Activated naive CD8-positive, alpha-beta T cell treated with anti-CD3 and anti-CD28 coated beads, Interleukin-2, amount 50 U/mL, for 24 hours (primary cell): Measurements from ENCODE around the gene KLHL11.
A peak's percentile ranks its signal among the peaks of the same experiment; 100 is the strongest.

Experiments
- ATAC-seq: fragments of 150-1000 bp; cut with Tn5 transposase; one replicate; pipeline ENCODE4 v1.10.0; 2021
- DNase-seq: peaks from one replicate; pipeline ENCODE4 v3.0.0; 2021
- H3K27ac Mint-ChIP-seq: one replicate; pipeline ENCODE4 v1.8.0; 2021; ENCODE audit warnings: mild to moderate bottlenecking, mixed read lengths
- H3K27me3 Mint-ChIP-seq: one replicate; pipeline ENCODE4 v1.8.0; 2021; ENCODE audit warnings: mixed read lengths
- H3K36me3 Mint-ChIP-seq: one replicate; pipeline ENCODE4 v1.8.0; 2021; ENCODE audit warnings: low read depth, mixed read lengths
- H3K4me1 Mint-ChIP-seq: one replicate; pipeline ENCODE4 v1.8.0; 2021; ENCODE audit warnings: mixed read lengths
- H3K4me3 Mint-ChIP-seq: one replicate; pipeline ENCODE4 v1.8.0; 2021; ENCODE audit warnings: mild to moderate bottlenecking, moderate library complexity, mixed read lengths
- H3K9me3 Mint-ChIP-seq: one replicate; pipeline ENCODE4 v1.8.0; 2021; ENCODE audit warnings: mixed read lengths

The KLHL11 gene

GRCh38 chr17:41864836-41865595 lies at the start of gene KLHL11:
KLHL11 (minus strand) TSS chr17:41865423; CDS start chr17:41865370, 53 bp downstream.
- Mint-ChIP-seq H3K27ac (peak within 1 kb of the TSS; percentile 83), H3K4me1 (peaks cover 50% of the 10 kb centered on the region), H3K27me3 (no peaks in the 10 kb centered on the region), H3K36me3 (peaks cover 28% of the 10 kb centered on the region), H3K4me3 (no peak within 1 kb of the TSS), H3K9me3 (no peaks in the 10 kb centered on the region)
- peak; percentile 87 for ATAC-seq
- peak; percentile 89 for DNase-seq

- ATAC-seq (no peak), DNase-seq (no peak)
- no peak overlapping the region for H3K4me3 Mint-ChIP-seq
- peak overlapping the region; percentile 56 for H3K27ac Mint-ChIP-seq
- H3K36me3 Mint-ChIP-seq, result peaks cover 42% of the 10 kb centered on the region
- H3K9me3 Mint-ChIP-seq, result no peaks in the 10 kb centered on the region
- no peaks in the 10 kb centered on the region for H3K27me3 Mint-ChIP-seq
- H3K4me1 Mint-ChIP-seq, result peaks cover 36% of the 10 kb centered on the region
Observed at GRCh38 chr17:41915020-41915419, 49.8 kb upstream of the KLHL11 start.

GRCh38 chr17:41914358-41914766 lies 49.1 kb upstream of the KLHL11 start:
- ATAC-seq, result no peak
- H3K9me3 Mint-ChIP-seq, result no peaks in the 10 kb centered on the region
- H3K36me3 Mint-ChIP-seq, result peaks cover 48% of the 10 kb centered on the region
- peaks cover 30% of the 10 kb centered on the region for H3K4me1 Mint-ChIP-seq
- no peak overlapping the region for H3K27ac Mint-ChIP-seq
- H3K27me3 Mint-ChIP-seq, result no peaks in the 10 kb centered on the region
- H3K4me3 Mint-ChIP-seq, result no peak overlapping the region
- DNase-seq, result no peak

GRCh38 chr17:41913798-41914197 lies 48.6 kb upstream of the KLHL11 start:
- peaks cover 49% of the 10 kb centered on the region for H3K36me3 Mint-ChIP-seq
- no peak overlapping the region for H3K4me3 Mint-ChIP-seq
- H3K27me3 Mint-ChIP-seq, result no peaks in the 10 kb centered on the region
- H3K9me3 Mint-ChIP-seq, result no peaks in the 10 kb centered on the region
- ATAC-seq (no peak), DNase-seq (no peak)
- H3K4me1 Mint-ChIP-seq, result peaks cover 29% of the 10 kb centered on the region
- H3K27ac Mint-ChIP-seq, result no peak overlapping the region

GRCh38 chr17:41912925-41913324 lies 47.7 kb upstream of the KLHL11 start:
- DNase-seq, result no peak
- Mint-ChIP-seq H3K27me3 (no peaks in the 10 kb centered on the region), H3K36me3 (peaks cover 53% of the 10 kb centered on the region), H3K4me3 (no peak overlapping the region), H3K9me3 (no peaks in the 10 kb centered on the region), H3K27ac (no peak overlapping the region), H3K4me1 (peaks cover 29% of the 10 kb centered on the region)
- no peak for ATAC-seq

- peaks cover 54% of the 10 kb centered on the region for H3K36me3 Mint-ChIP-seq
- H3K4me1 Mint-ChIP-seq, result peaks cover 13% of the 10 kb centered on the region
- H3K9me3 Mint-ChIP-seq, result no peaks in the 10 kb centered on the region
- no peak for DNase-seq
- H3K27me3 Mint-ChIP-seq, result no peaks in the 10 kb centered on the region
- H3K27ac Mint-ChIP-seq, result no peak overlapping the region
- ATAC-seq, result no peak
- no peak overlapping the region for H3K4me3 Mint-ChIP-seq
Observed at GRCh38 chr17:41910701-41911391, 45.6 kb upstream of the KLHL11 start.

GRCh38 chr17:41909088-41909487 lies 43.9 kb upstream of the KLHL11 start:
- DNase-seq, result no peak
- H3K4me1 Mint-ChIP-seq, result no peaks in the 10 kb centered on the region
- no peaks in the 10 kb centered on the region for H3K27me3 Mint-ChIP-seq
- H3K27ac Mint-ChIP-seq, result no peak overlapping the region
- no peaks in the 10 kb centered on the region for H3K9me3 Mint-ChIP-seq
- peaks cover 57% of the 10 kb centered on the region for H3K36me3 Mint-ChIP-seq
- H3K4me3 Mint-ChIP-seq, result no peak overlapping the region
- ATAC-seq, result no peak

- no peaks in the 10 kb centered on the region for H3K9me3 Mint-ChIP-seq
- no peaks in the 10 kb centered on the region for H3K4me1 Mint-ChIP-seq
- ATAC-seq (no peak), DNase-seq (no peak)
- H3K4me3 Mint-ChIP-seq, result no peak overlapping the region
- H3K27me3 Mint-ChIP-seq, result no peaks in the 10 kb centered on the region
- H3K27ac Mint-ChIP-seq, result no peak overlapping the region
- H3K36me3 Mint-ChIP-seq, result peaks cover 60% of the 10 kb centered on the region
Observed at GRCh38 chr17:41907633-41908539, 42.7 kb upstream of the KLHL11 start.

GRCh38 chr17:41907185-41907556 lies 41.9 kb upstream of the KLHL11 start:
- Mint-ChIP-seq H3K36me3 (peaks cover 54% of the 10 kb centered on the region), H3K4me3 (no peak overlapping the region), H3K27ac (no peak overlapping the region), H3K4me1 (no peaks in the 10 kb centered on the region), H3K27me3 (no peaks in the 10 kb centered on the region), H3K9me3 (no peaks in the 10 kb centered on the region)
- DNase-seq (no peak), ATAC-seq (no peak)

- H3K9me3 Mint-ChIP-seq, result no peaks in the 10 kb centered on the region
- no peaks in the 10 kb centered on the region for H3K4me1 Mint-ChIP-seq
- H3K36me3 Mint-ChIP-seq, result peaks cover 59% of the 10 kb centered on the region
- no peak overlapping the region for H3K4me3 Mint-ChIP-seq
- ATAC-seq (no peak), DNase-seq (no peak)
- H3K27ac Mint-ChIP-seq, result no peak overlapping the region
- H3K27me3 Mint-ChIP-seq, result no peaks in the 10 kb centered on the region
Observed at GRCh38 chr17:41906465-41907184, 41.4 kb upstream of the KLHL11 start.

- Mint-ChIP-seq H3K27ac (no peak overlapping the region), H3K36me3 (peaks cover 59% of the 10 kb centered on the region), H3K4me3 (no peak overlapping the region)
Observed at GRCh38 chr17:41905172-41905571, 39.9 kb upstream of the KLHL11 start.

GRCh38 chr17:41904242-41904841 lies 39.1 kb upstream of the KLHL11 start:
- no peak for DNase-seq
- Mint-ChIP-seq H3K27me3 (no peaks in the 10 kb centered on the region), H3K36me3 (peaks cover 55% of the 10 kb centered on the region), H3K4me3 (no peak overlapping the region), H3K9me3 (no peaks in the 10 kb centered on the region), H3K27ac (no peak overlapping the region), H3K4me1 (no peaks in the 10 kb centered on the region)
- ATAC-seq, result no peak

More at GRCh38 chr17:41905172-41905571, 39.9 kb upstream of the KLHL11 start:
- DNase-seq (no peak), ATAC-seq (no peak)
- Mint-ChIP-seq H3K27me3 (no peaks in the 10 kb centered on the region), H3K4me1 (no peaks in the 10 kb centered on the region), H3K9me3 (no peaks in the 10 kb centered on the region)

GRCh38 chr17:41901646-41902045 lies 36.4 kb upstream of the KLHL11 start:
- ATAC-seq (no peak), DNase-seq (no peak)
- H3K27ac Mint-ChIP-seq, result no peak overlapping the region
- no peak overlapping the region for H3K4me3 Mint-ChIP-seq
- H3K27me3 Mint-ChIP-seq, result no peaks in the 10 kb centered on the region
- no peaks in the 10 kb centered on the region for H3K4me1 Mint-ChIP-seq
- H3K36me3 Mint-ChIP-seq, result peaks cover 58% of the 10 kb centered on the region
- no peaks in the 10 kb centered on the region for H3K9me3 Mint-ChIP-seq

- Mint-ChIP-seq H3K36me3 (peaks cover 67% of the 10 kb centered on the region), H3K9me3 (no peaks in the 10 kb centered on the region), H3K27me3 (no peaks in the 10 kb centered on the region), H3K4me1 (no peaks in the 10 kb centered on the region), H3K4me3 (no peak overlapping the region), H3K27ac (no peak overlapping the region)
- ATAC-seq, result no peak
- DNase-seq, result no peak
Observed at GRCh38 chr17:41896726-41897125, 31.5 kb upstream of the KLHL11 start.
